GM10266 (cell line): ENCODE results near the gene PRDM10.

Experiments
- DNase-seq: peaks from one replicate; pipeline ENCODE4 v3.0.0; 2012; ENCODE audit errors: extremely low spot score
- TF ChIP-seq, protein P1 (sequence below): IDR thresholded peaks from 2 replicates; pipeline ENCODE4 v1.5.1; 2012; ENCODE audit warnings: mild to moderate bottlenecking, low read depth; ENCODE audit not compliant: control insufficient read depth, insufficient read depth; ENCODE audit errors: missing control alignments

PRDM10 gene

DNA sequence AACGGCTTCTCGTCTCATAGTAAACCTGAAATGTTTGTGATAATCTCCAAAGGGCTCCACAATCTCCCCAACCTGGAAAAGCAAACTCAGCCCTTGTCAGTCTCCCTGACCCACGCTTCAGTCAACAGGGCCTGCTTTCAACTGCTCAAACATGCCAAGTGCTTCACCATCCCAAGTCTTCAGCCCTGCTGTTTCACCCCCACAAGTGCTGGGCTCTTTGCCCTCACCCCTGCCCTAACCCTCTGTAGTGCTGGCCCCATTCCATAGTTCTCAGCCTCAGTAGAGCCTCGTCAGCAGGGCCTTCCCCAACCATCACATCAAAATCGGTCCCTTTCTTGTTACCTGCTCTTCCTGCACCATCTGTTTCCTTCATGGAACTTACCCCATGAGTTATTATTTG lies 63.9 kb downstream of the PRDM10 start:
- DNase-seq = no peak
- TF ChIP-seq, protein P1, sequence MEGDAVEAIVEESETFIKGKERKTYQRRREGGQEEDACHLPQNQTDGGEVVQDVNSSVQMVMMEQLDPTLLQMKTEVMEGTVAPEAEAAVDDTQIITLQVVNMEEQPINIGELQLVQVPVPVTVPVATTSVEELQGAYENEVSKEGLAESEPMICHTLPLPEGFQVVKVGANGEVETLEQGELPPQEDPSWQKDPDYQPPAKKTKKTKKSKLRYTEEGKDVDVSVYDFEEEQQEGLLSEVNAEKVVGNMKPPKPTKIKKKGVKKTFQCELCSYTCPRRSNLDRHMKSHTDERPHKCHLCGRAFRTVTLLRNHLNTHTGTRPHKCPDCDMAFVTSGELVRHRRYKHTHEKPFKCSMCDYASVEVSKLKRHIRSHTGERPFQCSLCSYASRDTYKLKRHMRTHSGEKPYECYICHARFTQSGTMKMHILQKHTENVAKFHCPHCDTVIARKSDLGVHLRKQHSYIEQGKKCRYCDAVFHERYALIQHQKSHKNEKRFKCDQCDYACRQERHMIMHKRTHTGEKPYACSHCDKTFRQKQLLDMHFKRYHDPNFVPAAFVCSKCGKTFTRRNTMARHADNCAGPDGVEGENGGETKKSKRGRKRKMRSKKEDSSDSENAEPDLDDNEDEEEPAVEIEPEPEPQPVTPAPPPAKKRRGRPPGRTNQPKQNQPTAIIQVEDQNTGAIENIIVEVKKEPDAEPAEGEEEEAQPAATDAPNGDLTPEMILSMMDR = no peak

DNA sequence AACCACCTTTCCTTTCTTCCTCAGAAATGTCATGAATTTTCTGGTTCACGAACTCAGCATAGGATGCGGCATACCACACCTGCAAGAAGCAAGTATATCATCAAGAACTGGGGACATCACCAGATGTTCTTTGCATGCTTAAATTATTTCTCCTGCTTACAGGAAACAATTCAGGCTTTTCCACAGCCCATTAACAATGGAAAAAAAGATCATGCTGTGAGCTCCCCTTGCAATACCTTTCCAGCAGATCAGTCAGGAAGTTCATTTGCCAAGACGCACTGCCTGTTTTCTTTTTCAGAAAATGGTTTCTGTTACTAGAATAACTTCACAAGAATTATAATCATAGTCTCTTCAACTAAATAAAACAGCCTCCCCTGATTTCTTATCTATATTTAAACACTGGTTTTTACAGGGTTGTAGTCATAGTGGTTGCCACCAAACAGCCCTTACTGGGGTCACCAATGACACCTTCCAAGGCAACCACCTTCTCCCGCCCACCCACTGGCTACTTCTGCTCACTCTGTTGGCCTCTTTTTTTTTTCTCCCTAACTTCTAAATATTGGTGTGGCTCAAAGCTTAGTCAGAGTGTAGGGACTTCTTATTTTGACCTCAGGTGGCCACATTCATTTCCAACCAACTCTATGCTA lies 64.9 kb downstream of the PRDM10 start:
- TF ChIP-seq, protein P1 = no peak
- no peak for DNase-seq

DNA sequence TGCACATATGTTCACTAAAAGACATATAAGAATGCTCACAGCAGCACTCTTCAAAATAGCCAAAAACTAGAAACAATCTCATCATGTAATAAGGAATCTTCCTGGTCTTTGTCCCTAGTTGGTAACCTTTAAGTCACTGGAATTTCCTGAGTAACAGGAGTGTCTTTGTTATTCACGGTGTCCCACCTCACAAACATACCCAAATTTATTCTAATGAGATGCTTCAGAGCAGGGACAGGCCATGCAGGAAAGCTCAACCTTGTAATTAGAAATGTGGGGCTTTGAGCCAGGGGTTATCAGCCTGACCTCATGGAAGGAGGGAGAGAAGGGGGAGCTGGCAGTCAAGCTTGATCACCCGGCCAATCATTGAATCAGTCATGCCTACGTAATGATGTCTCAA lies 66.9 kb downstream of the PRDM10 start:
- DNase-seq = no peak
- TF ChIP-seq, protein P1 = no peak

DNA sequence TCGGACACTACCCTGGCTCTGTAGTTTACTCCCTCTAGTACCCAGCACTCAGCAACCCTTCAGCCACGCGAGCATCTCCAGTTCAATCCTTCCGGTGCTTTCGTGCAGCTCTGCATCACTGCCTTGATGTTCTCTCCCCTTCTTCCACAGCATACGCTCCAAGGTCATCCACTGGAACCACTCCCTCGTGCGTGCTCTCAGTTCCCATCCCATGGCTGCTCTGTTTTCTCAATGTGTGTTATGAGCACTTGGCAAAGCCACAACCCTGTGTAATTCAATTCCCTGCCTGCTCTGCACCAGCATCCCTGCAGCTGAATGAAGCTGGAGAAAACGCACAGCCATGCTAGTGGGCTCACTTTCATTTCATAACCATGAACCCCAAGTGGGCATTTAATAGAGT lies 68.7 kb downstream of the PRDM10 start:
- no peak for DNase-seq
- TF ChIP-seq, protein P1 = no peak

DNA sequence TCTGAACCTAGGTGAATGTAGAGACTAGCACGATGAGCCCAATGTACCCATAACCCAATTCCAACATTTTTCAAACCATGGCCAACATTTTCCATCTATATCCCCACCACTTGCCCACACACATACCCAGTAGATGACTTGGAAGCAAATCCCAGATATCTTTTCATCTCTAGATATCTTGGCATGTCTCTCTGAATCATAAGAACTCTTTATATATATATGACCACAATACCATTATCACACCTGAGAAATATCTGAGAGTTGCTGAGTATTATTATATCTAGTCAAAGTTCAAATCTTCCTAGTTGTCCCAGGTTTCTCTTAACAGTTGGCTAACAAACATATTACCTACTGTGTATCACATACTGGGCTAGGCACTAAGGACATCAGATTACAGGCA lies 69.4 kb downstream of the PRDM10 start:
- TF ChIP-seq, protein P1 = no peak
- no peak for DNase-seq

DNA sequence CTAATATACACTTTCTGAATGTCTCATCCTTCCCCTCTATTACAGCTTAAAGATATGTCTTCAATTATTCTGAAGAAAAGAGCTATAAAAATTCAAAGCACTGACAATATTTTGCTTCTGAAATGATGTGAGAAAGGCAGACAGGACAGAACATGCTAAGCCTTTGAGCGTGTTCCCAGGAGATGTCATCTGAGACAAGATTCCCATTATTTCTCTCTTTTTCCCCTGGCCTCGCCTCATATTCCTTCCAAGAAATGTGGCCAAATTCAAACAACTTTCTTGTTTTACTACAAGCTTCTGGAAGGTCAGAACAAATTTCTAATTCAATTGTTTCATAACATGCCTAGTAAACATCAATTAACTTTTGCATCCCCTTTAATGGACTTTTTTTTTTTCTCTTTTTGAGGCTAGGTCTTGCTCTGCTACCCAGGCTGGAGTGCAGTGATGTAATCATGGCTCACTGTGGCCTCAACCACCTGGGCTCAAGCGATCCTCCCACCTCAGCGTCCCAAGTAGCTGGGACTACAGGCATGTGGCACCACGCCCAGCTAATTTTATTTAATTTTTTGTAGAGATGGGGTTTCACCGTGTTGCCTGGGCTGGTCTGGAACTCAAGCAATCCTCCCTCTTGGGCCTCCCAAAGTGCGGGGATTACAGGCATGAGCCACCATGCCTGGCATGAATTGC lies 70.1 kb downstream of the PRDM10 start:
- DNase-seq = no peak

DNA sequence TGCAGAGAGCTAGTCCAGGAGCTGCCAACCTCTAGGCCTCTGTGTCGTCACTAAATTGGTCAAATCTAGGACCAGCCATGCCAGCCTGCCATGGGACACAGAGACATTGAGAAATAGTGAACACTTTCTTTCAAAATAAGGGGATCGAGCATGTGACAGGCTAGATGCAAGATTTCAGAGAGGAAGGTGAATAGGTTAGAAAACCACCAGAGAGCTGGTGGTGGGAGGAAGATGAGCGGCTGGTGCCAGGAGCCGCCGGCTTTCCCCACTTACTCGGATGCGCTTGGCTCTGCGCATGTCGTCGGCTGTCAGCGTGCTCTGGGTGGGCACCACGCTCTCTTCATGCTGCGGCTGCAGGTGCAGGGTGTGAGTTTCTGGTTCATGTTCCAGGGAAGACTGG lies 71.9 kb downstream of the PRDM10 start:
- no peak for DNase-seq

More for the DNA sequence above, 70.1 kb downstream of the PRDM10 start:
- TF ChIP-seq, protein P1 = no peak

More for the DNA sequence above, 71.9 kb downstream of the PRDM10 start:
- TF ChIP-seq, protein P1 = no peak
